WTC11 (cell line): ENCODE measurements around the gene TNS3. TPM values are rescaled to one million over a fixed set of nuclear protein-coding genes. Genes with fewer than 3 reads are reported as not detected.

Experiments
- ATAC-seq: fragments of 200-7000 bp; cut with Tn5 transposase; 2 replicates; pipeline ENCODE4 v1.10.0; 2021; ENCODE audit warnings: mild to moderate bottlenecking, moderate library complexity
- CTCF ChIA-PET: fragments of 300-600 bp; sonication (Branson Sonifier 250); formaldehyde crosslinking; loops from one replicate; lab custom pipeline; 2021; ENCODE audit warnings: antibody characterized with exemption; lab: Charles Lee
- POLR2A ChIA-PET: fragments of 350-600 bp; sonication (Branson Sonifier 250); formaldehyde crosslinking; loops from one replicate; lab custom pipeline; 2021; ENCODE audit warnings: antibody characterized with exemption; lab: Charles Lee
- DNase-seq: peaks from one replicate; pipeline ENCODE4 v3.0.0; 2021; ENCODE audit warnings: low spot score
- H3K27ac Mint-ChIP-seq: 2 replicates; pipeline ENCODE4 v1.8.0; 2021; ENCODE audit warnings: mixed read lengths
- H3K27me3 Mint-ChIP-seq: 2 replicates; pipeline ENCODE4 v1.8.0; 2021; ENCODE audit warnings: low read depth, mild to moderate bottlenecking, moderate library complexity, mixed read lengths
- H3K36me3 Mint-ChIP-seq: 2 replicates; pipeline ENCODE4 v1.8.0; 2021; ENCODE audit warnings: mixed read lengths
- H3K4me1 Mint-ChIP-seq: 2 replicates; pipeline ENCODE4 v1.8.0; 2022; ENCODE audit warnings: mixed read lengths
- H3K4me3 Mint-ChIP-seq: 2 replicates; pipeline ENCODE4 v1.8.0; 2021; ENCODE audit warnings: mild to moderate bottlenecking, moderate library complexity, mixed read lengths
- H3K9me3 Mint-ChIP-seq: 2 replicates; pipeline ENCODE4 v1.8.0; 2021; ENCODE audit warnings: mixed read lengths
- ARID4B ChIP-seq: sonication (generic); formaldehyde crosslinking; IDR thresholded peaks from 2 replicates; pipeline ENCODE4 v1.8.0; 2023; ENCODE audit warnings: missing genetic modification reagents, mild to moderate bottlenecking, borderline replicate concordance
- ATF2 ChIP-seq: sonication (generic); formaldehyde crosslinking; IDR thresholded peaks from 2 replicates; pipeline ENCODE4 v1.8.1; 2022; ENCODE audit warnings: low read depth, missing genetic modification reagents, borderline replicate concordance
- CBFB ChIP-seq: sonication (generic); formaldehyde crosslinking; IDR thresholded peaks from 2 replicates; pipeline ENCODE4 v1.8.1; 2022; ENCODE audit warnings: mild to moderate bottlenecking, low read depth, missing genetic modification reagents
- CDX4 ChIP-seq: fragments of 250-450 bp; sonication (Bioruptor Pico); IDR thresholded peaks from 2 replicates; pipeline ENCODE4 v1.9.0; 2021; ENCODE audit warnings: moderate library complexity, mild to moderate bottlenecking, inconsistent platforms, borderline replicate concordance
- ETV6 ChIP-seq: sonication (generic); formaldehyde crosslinking; IDR thresholded peaks from 2 replicates; pipeline ENCODE4 v1.8.1; 2022; ENCODE audit warnings: mild to moderate bottlenecking, missing genetic modification reagents
- FOXJ3 ChIP-seq: sonication (generic); formaldehyde crosslinking; IDR thresholded peaks from 2 replicates; pipeline ENCODE4 v1.9.0; 2021; ENCODE audit warnings: missing genetic modification reagents, mild to moderate bottlenecking, borderline replicate concordance
- FOXK1 ChIP-seq: sonication (generic); formaldehyde crosslinking; IDR thresholded peaks from 2 replicates; pipeline ENCODE4 v1.8.0; 2022; ENCODE audit warnings: mild to moderate bottlenecking, moderate library complexity, missing genetic modification reagents
- JUN ChIP-seq: sonication (generic); formaldehyde crosslinking; IDR thresholded peaks from 2 replicates; pipeline ENCODE4 v1.8.0; 2023; ENCODE audit warnings: mild to moderate bottlenecking, missing genetic modification reagents
- NFATC4 ChIP-seq: fragments of 250-450 bp; sonication (Bioruptor Pico); IDR thresholded peaks from 2 replicates; pipeline ENCODE4 v1.9.0; 2021; ENCODE audit warnings: mild to moderate bottlenecking
- NFE2L1 ChIP-seq: sonication (generic); formaldehyde crosslinking; IDR thresholded peaks from 2 replicates; pipeline ENCODE4 v1.8.1; 2023; ENCODE audit warnings: missing genetic modification reagents
- OVOL2 ChIP-seq: fragments of 250-450 bp; sonication (Bioruptor Pico); IDR thresholded peaks from 2 replicates; pipeline ENCODE4 v1.9.0; 2021; ENCODE audit warnings: mild to moderate bottlenecking, borderline replicate concordance
- PRRX2 ChIP-seq: fragments of 250-450 bp; sonication (Bioruptor Pico); IDR thresholded peaks from 2 replicates; pipeline ENCODE4 v1.8.0; 2021; ENCODE audit warnings: mild to moderate bottlenecking
- RELA ChIP-seq: sonication (generic); formaldehyde crosslinking; IDR thresholded peaks from 2 replicates; pipeline ENCODE4 v1.8.1; 2022; ENCODE audit warnings: missing genetic modification reagents, mild to moderate bottlenecking, borderline replicate concordance
- RORB ChIP-seq: fragments of 250-450 bp; sonication (Bioruptor Pico); IDR thresholded peaks from 2 replicates; pipeline ENCODE4 v1.9.0; 2021; ENCODE audit warnings: mild to moderate bottlenecking
- SMAD4 ChIP-seq: sonication (generic); formaldehyde crosslinking; IDR thresholded peaks from 2 replicates; pipeline ENCODE4 v1.8.0; 2022; ENCODE audit warnings: mild to moderate bottlenecking, missing genetic modification reagents
- SOX15 ChIP-seq: fragments of 250-450 bp; sonication (Bioruptor Pico); IDR thresholded peaks from 2 replicates; pipeline ENCODE4 v1.9.0; 2021; ENCODE audit warnings: mild to moderate bottlenecking
- TEAD4 ChIP-seq: sonication (generic); formaldehyde crosslinking; IDR thresholded peaks from 2 replicates; pipeline ENCODE4 v1.8.0; 2022; ENCODE audit warnings: mild to moderate bottlenecking, missing genetic modification reagents
- ZNF263 ChIP-seq: sonication (generic); formaldehyde crosslinking; IDR thresholded peaks from 2 replicates; pipeline ENCODE4 v1.8.1; 2022; ENCODE audit warnings: low read depth, mild to moderate bottlenecking, moderate library complexity, missing genetic modification reagents
- ZNF416 ChIP-seq: fragments of 250-450 bp; sonication (Bioruptor Pico); IDR thresholded peaks from 2 replicates; pipeline ENCODE4 v1.9.0; 2021; ENCODE audit warnings: mild to moderate bottlenecking, inconsistent platforms
- ZNF532 ChIP-seq: fragments of 250-450 bp; sonication (Bioruptor Pico); IDR thresholded peaks from 2 replicates; pipeline ENCODE4 v1.9.0; 2021; ENCODE audit warnings: mild to moderate bottlenecking, borderline replicate concordance
- total RNA-seq: library from RNA; stranded (reverse); gene quantifications from 3 replicates; pipeline ENCODE4 v1.2.3, GENCODE V29; 2021
- TF ChIP-seq, protein P1 (sequence below): sonication (generic); formaldehyde crosslinking; IDR thresholded peaks from 2 replicates; pipeline ENCODE4 v1.8.0; 2023; ENCODE audit warnings: missing genetic modification reagents
- TF ChIP-seq, protein P2 (sequence below): sonication (generic); formaldehyde crosslinking; IDR thresholded peaks from 2 replicates; pipeline ENCODE4 v1.8.0; 2022; ENCODE audit warnings: mild to moderate bottlenecking, missing genetic modification reagents

Gene TNS3
- total RNA-seq, 1 experiment from 2014 or later, result 37.7 TPM

- no peak for TF ChIP-seq RELA (CRISPR knock-in tag)
- no peak for TF ChIP-seq ZNF532 (CRISPR knock-in tag)
- no peak for TF ChIP-seq RORB (CRISPR knock-in tag)
- TF ChIP-seq ARID4B, result no peak
- no peak for TF ChIP-seq PRRX2 (CRISPR knock-in tag)
- TF ChIP-seq ZNF263 (CRISPR knock-in tag), result no peak
- no peak for TF ChIP-seq ZNF416 (CRISPR knock-in tag)
- TF ChIP-seq TEAD4 (CRISPR knock-in tag), result no peak
- TF ChIP-seq, protein P1, sequence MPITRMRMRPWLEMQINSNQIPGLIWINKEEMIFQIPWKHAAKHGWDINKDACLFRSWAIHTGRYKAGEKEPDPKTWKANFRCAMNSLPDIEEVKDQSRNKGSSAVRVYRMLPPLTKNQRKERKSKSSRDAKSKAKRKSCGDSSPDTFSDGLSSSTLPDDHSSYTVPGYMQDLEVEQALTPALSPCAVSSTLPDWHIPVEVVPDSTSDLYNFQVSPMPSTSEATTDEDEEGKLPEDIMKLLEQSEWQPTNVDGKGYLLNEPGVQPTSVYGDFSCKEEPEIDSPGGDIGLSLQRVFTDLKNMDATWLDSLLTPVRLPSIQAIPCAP (CRISPR knock-in tag), result no peak
These were observed 345.3 kb downstream of the TNS3 start (continued) for GRCh38 chr7:47236480-47237129.

DNA sequence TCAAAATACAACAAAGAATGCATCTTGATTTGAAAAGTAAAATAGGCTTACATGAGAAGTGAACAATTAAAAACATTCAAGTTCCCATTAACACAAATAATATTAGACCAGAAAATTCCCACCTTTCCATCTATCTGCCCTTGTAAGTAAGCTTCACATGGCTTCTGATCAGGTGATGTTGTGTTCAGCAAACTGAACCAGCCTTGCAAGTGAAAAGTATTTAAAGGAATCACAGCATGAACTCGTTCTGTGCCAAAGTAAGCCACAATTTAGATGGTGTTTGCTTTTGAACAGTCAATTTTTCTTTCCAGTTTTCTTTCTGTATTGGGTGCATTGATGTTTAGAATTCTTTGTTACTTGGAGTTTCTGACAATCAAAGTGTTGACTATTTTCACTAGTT lies 347.9 kb downstream of the TNS3 start:
- ChIA-PET POLR2A (no interaction called here), CTCF (interaction anchor here (0.6 to 0.9 kb wide), 2 partner anchors 32 to 853 kb away, joined by 3 read pairs; no protein-coding TSS in a partner anchor)
- no peak overlapping the region for H3K27ac Mint-ChIP-seq
- H3K9me3 Mint-ChIP-seq, result peaks cover under 1% of the 10 kb centered on the region; the same call in 1 of the 2 replicates
- H3K4me1 Mint-ChIP-seq, result peaks cover 5% of the 10 kb centered on the region; the same call in 1 of the 2 replicates
- ATAC-seq (no peak), DNase-seq (no peak)
- no peak overlapping the region for H3K4me3 Mint-ChIP-seq
- no peaks in the 10 kb centered on the region for H3K27me3 Mint-ChIP-seq
- H3K36me3 Mint-ChIP-seq, result no peaks in the 10 kb centered on the region
- TF ChIP-seq NFE2L1 (CRISPR knock-in tag) (no peak), CDX4 (CRISPR knock-in tag) (no peak), ATF2 (CRISPR knock-in tag) (no peak), FOXJ3 (CRISPR knock-in tag) (no peak), CBFB (CRISPR knock-in tag) (no peak), SOX15 (no peak), SMAD4 (CRISPR knock-in tag) (no peak), NFATC4 (CRISPR knock-in tag) (no peak), ETV6 (CRISPR knock-in tag) (no peak), JUN (no peak), FOXK1 (no peak), OVOL2 (CRISPR knock-in tag) (no peak)
- TF ChIP-seq, protein P2, sequence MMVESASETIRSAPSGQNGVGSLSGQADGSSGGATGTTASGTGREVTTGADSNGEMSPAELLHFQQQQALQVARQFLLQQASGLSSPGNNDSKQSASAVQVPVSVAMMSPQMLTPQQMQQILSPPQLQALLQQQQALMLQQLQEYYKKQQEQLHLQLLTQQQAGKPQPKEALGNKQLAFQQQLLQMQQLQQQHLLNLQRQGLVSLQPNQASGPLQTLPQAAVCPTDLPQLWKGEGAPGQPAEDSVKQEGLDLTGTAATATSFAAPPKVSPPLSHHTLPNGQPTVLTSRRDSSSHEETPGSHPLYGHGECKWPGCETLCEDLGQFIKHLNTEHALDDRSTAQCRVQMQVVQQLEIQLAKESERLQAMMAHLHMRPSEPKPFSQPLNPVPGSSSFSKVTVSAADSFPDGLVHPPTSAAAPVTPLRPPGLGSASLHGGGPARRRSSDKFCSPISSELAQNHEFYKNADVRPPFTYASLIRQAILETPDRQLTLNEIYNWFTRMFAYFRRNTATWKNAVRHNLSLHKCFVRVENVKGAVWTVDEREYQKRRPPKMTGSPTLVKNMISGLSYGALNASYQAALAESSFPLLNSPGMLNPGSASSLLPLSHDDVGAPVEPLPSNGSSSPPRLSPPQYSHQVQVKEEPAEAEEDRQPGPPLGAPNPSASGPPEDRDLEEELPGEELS (CRISPR knock-in tag), result no peak
